WTC11 (cell line): ENCODE measurements around the gene CACNA1C. TPM values are rescaled to one million over a fixed set of nuclear protein-coding genes. Genes with fewer than 3 reads are reported as not detected.

Source experiments
- ATAC-seq: fragments of 200-7000 bp; cut with Tn5 transposase; 2 replicates; pipeline ENCODE4 v1.10.0; 2021; ENCODE audit warnings: mild to moderate bottlenecking, moderate library complexity
- CTCF ChIA-PET: fragments of 300-600 bp; sonication (Branson Sonifier 250); formaldehyde crosslinking; loops from one replicate; lab custom pipeline; 2021; ENCODE audit warnings: antibody characterized with exemption; lab: Charles Lee
- POLR2A ChIA-PET: fragments of 350-600 bp; sonication (Branson Sonifier 250); formaldehyde crosslinking; loops from one replicate; lab custom pipeline; 2021; ENCODE audit warnings: antibody characterized with exemption; lab: Charles Lee
- DNase-seq: peaks from one replicate; pipeline ENCODE4 v3.0.0; 2021; ENCODE audit warnings: low spot score
- H3K27ac Mint-ChIP-seq: 2 replicates; pipeline ENCODE4 v1.8.0; 2021; ENCODE audit warnings: mixed read lengths
- H3K27me3 Mint-ChIP-seq: 2 replicates; pipeline ENCODE4 v1.8.0; 2021; ENCODE audit warnings: low read depth, mild to moderate bottlenecking, moderate library complexity, mixed read lengths
- H3K36me3 Mint-ChIP-seq: 2 replicates; pipeline ENCODE4 v1.8.0; 2021; ENCODE audit warnings: mixed read lengths
- H3K4me1 Mint-ChIP-seq: 2 replicates; pipeline ENCODE4 v1.8.0; 2022; ENCODE audit warnings: mixed read lengths
- H3K4me3 Mint-ChIP-seq: 2 replicates; pipeline ENCODE4 v1.8.0; 2021; ENCODE audit warnings: mild to moderate bottlenecking, moderate library complexity, mixed read lengths
- H3K9me3 Mint-ChIP-seq: 2 replicates; pipeline ENCODE4 v1.8.0; 2021; ENCODE audit warnings: mixed read lengths
- CREM ChIP-seq: sonication (generic); formaldehyde crosslinking; IDR thresholded peaks from 2 replicates; pipeline ENCODE4 v1.8.1; 2022; ENCODE audit warnings: mild to moderate bottlenecking, missing genetic modification reagents, moderate library complexity
- E2F1 ChIP-seq: sonication (generic); formaldehyde crosslinking; IDR thresholded peaks from 2 replicates; pipeline ENCODE4 v1.8.0; 2022; ENCODE audit warnings: mild to moderate bottlenecking, missing genetic modification reagents
- ESRRA ChIP-seq: sonication (generic); formaldehyde crosslinking; IDR thresholded peaks from 2 replicates; pipeline ENCODE4 v1.8.1; 2022; ENCODE audit warnings: mild to moderate bottlenecking, missing genetic modification reagents, borderline replicate concordance
- FOXP1 ChIP-seq: sonication (generic); formaldehyde crosslinking; IDR thresholded peaks from 2 replicates; pipeline ENCODE4 v1.8.0; 2022; ENCODE audit warnings: missing genetic modification reagents, mild to moderate bottlenecking, moderate library complexity, borderline replicate concordance
- HMGXB4 ChIP-seq: sonication (generic); formaldehyde crosslinking; IDR thresholded peaks from 2 replicates; pipeline ENCODE4 v1.8.1; 2023; ENCODE audit warnings: mild to moderate bottlenecking, moderate library complexity, missing genetic modification reagents
- IRF2 ChIP-seq: sonication (generic); formaldehyde crosslinking; IDR thresholded peaks from 2 replicates; pipeline ENCODE4 v1.8.0; 2022; ENCODE audit warnings: low read depth, missing genetic modification reagents, borderline replicate concordance
- MXD4 ChIP-seq: fragments of 250-450 bp; sonication (Bioruptor Pico); IDR thresholded peaks from 2 replicates; pipeline ENCODE4 v1.8.0; 2021; ENCODE audit warnings: mild to moderate bottlenecking, moderate library complexity, borderline replicate concordance
- NFATC4 ChIP-seq: fragments of 250-450 bp; sonication (Bioruptor Pico); IDR thresholded peaks from 2 replicates; pipeline ENCODE4 v1.9.0; 2021; ENCODE audit warnings: mild to moderate bottlenecking
- NFYB ChIP-seq: sonication (generic); formaldehyde crosslinking; conservative IDR thresholded peaks from 2 replicates; pipeline ENCODE4 v1.8.0; 2022; ENCODE audit warnings: low read depth, missing genetic modification reagents
- NR3C1 ChIP-seq: sonication (generic); formaldehyde crosslinking; conservative IDR thresholded peaks from 2 replicates; pipeline ENCODE4 v1.8.1; 2023; ENCODE audit warnings: low read depth, mild to moderate bottlenecking, missing genetic modification reagents
- OVOL2 ChIP-seq: fragments of 250-450 bp; sonication (Bioruptor Pico); IDR thresholded peaks from 2 replicates; pipeline ENCODE4 v1.9.0; 2021; ENCODE audit warnings: mild to moderate bottlenecking, borderline replicate concordance
- SMAD3 ChIP-seq: sonication (generic); formaldehyde crosslinking; IDR thresholded peaks from 2 replicates; pipeline ENCODE4 v1.8.0; 2022; ENCODE audit warnings: missing genetic modification reagents, mild to moderate bottlenecking, borderline replicate concordance
- SMAD4 ChIP-seq: sonication (generic); formaldehyde crosslinking; IDR thresholded peaks from 2 replicates; pipeline ENCODE4 v1.8.0; 2022; ENCODE audit warnings: mild to moderate bottlenecking, missing genetic modification reagents
- SP1 ChIP-seq: sonication (generic); formaldehyde crosslinking; conservative IDR thresholded peaks from 2 replicates; pipeline ENCODE4 v1.8.1; 2022; ENCODE audit warnings: missing genetic modification reagents
- ZBTB21 ChIP-seq: sonication (generic); formaldehyde crosslinking; IDR thresholded peaks from 2 replicates; pipeline ENCODE4 v1.8.1; 2023; ENCODE audit warnings: mild to moderate bottlenecking, missing genetic modification reagents, borderline replicate concordance
- ZNF425 ChIP-seq: fragments of 250-450 bp; sonication (Bioruptor Pico); conservative IDR thresholded peaks from 2 replicates; pipeline ENCODE4 v1.9.0; 2021; ENCODE audit warnings: mild to moderate bottlenecking
- ZNF532 ChIP-seq: fragments of 250-450 bp; sonication (Bioruptor Pico); IDR thresholded peaks from 2 replicates; pipeline ENCODE4 v1.9.0; 2021; ENCODE audit warnings: mild to moderate bottlenecking, borderline replicate concordance
- total RNA-seq: library from RNA; stranded (reverse); gene quantifications from 3 replicates; pipeline ENCODE4 v1.2.3, GENCODE V29; 2021
- TF ChIP-seq, protein P1 (sequence below): sonication (generic); formaldehyde crosslinking; IDR thresholded peaks from 2 replicates; pipeline ENCODE4 v1.8.1; 2023; ENCODE audit warnings: mild to moderate bottlenecking, missing genetic modification reagents, borderline replicate concordance

CACNA1C gene
- total RNA-seq, 1 experiment from 2014 or later, result 1.7 TPM

DNA sequence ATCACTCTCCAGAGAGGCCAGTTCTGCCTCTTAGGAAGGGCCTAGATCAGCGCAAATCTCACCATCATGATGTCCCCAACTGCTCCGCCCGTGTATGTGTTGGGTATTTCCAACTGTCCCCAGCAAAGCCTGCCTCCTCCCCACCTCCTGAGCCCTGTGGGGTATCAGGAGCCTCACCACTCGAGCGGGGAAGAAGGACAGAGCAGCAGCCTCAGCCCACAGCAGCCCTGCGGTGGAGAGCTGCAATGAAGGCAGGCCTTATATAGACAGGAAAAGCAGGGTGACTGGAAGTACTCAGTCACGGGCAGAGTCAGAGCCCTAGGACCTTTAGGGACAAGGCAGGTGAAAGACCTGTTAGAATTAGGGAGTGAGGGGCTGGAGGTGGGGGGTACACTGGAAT lies 358.2 kb downstream of the CACNA1C start:
- TF ChIP-seq SMAD3 (CRISPR knock-in tag) (no peak), SP1 (CRISPR knock-in tag) (no peak), HMGXB4 (CRISPR knock-in tag) (no peak), ESRRA (CRISPR knock-in tag) (no peak), ZBTB21 (CRISPR knock-in tag) (no peak)
- TF ChIP-seq, protein P1, sequence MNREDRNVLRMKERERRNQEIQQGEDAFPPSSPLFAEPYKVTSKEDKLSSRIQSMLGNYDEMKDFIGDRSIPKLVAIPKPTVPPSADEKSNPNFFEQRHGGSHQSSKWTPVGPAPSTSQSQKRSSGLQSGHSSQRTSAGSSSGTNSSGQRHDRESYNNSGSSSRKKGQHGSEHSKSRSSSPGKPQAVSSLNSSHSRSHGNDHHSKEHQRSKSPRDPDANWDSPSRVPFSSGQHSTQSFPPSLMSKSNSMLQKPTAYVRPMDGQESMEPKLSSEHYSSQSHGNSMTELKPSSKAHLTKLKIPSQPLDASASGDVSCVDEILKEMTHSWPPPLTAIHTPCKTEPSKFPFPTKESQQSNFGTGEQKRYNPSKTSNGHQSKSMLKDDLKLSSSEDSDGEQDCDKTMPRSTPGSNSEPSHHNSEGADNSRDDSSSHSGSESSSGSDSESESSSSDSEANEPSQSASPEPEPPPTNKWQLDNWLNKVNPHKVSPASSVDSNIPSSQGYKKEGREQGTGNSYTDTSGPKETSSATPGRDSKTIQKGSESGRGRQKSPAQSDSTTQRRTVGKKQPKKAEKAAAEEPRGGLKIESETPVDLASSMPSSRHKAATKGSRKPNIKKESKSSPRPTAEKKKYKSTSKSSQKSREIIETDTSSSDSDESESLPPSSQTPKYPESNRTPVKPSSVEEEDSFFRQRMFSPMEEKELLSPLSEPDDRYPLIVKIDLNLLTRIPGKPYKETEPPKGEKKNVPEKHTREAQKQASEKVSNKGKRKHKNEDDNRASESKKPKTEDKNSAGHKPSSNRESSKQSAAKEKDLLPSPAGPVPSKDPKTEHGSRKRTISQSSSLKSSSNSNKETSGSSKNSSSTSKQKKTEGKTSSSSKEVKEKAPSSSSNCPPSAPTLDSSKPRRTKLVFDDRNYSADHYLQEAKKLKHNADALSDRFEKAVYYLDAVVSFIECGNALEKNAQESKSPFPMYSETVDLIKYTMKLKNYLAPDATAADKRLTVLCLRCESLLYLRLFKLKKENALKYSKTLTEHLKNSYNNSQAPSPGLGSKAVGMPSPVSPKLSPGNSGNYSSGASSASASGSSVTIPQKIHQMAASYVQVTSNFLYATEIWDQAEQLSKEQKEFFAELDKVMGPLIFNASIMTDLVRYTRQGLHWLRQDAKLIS (CRISPR knock-in tag), result no peak
- POLR2A ChIA-PET, result no interaction called here
- Mint-ChIP-seq H3K27ac (no peak overlapping the region), H3K9me3 (no peaks in the 10 kb centered on the region), H3K4me1 (peaks cover 24% of the 10 kb centered on the region), H3K4me3 (no peak overlapping the region), H3K27me3 (no peaks in the 10 kb centered on the region), H3K36me3 (no peaks in the 10 kb centered on the region)
- ATAC-seq (no peak), DNase-seq (no peak)
- CTCF ChIA-PET, result interaction anchor here (1.0 to 3.8 kb wide), 4 partner anchors 12 to 354 kb away, joined by 3 to 28 read pairs (median 4); no protein-coding TSS in a partner anchor

DNA sequence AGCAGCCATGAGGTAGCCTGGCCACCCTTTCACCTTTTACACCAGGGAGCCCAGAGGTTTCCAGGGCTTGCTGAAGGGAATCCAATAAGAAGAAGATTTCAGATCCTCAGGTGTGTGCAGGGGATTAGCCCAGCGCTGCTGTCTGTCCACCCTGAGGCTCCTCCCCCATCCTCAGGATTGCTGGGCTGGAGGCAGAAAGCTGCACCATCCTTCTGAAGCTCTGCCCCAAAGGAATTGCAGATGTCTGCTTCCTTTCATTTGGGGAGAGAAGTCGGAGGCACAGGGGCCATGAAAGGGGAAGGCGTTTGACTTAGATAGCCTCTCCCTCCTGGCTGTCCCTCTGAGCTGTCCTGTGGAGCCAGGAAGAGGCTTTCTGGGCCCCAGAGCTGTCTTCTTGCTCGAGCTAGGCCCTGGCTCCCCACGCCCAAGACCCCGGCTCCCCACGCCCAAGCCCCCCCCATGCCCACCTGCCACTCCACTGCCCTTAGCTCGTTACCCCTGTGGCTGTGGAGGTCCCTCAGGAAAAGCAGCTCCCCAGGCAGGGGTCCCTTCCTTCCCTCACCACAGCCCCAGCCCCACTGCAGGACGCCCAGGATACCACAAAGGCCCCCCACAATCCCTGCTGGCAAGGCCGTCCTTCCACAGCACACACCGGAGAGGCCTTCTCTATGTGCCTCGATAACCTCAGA lies 359.0 kb downstream of the CACNA1C start:
- CTCF ChIA-PET, result interaction anchor here (0.7 to 3.8 kb wide), 9 partner anchors 11 to 355 kb away, joined by 3 to 28 read pairs (median 4); no protein-coding TSS in a partner anchor
- DNase-seq (no peak), ATAC-seq (peak; percentile 72)
- no peak overlapping the region for H3K27ac Mint-ChIP-seq
- H3K9me3 Mint-ChIP-seq, result no peaks in the 10 kb centered on the region
- H3K4me1 Mint-ChIP-seq, result peaks cover 31% of the 10 kb centered on the region
- no peaks in the 10 kb centered on the region for H3K27me3 Mint-ChIP-seq
- POLR2A ChIA-PET, result interaction anchor here (0.7 kb wide), 1 partner anchor 25 kb away, joined by 3 read pairs; no protein-coding TSS in a partner anchor
- TF ChIP-seq FOXP1 (CRISPR knock-in tag) (no peak), NR3C1 (no peak), SMAD4 (CRISPR knock-in tag) (no peak), ZNF532 (CRISPR knock-in tag) (no peak)
- H3K36me3 Mint-ChIP-seq, result no peaks in the 10 kb centered on the region
- no peak overlapping the region for H3K4me3 Mint-ChIP-seq

GRCh38 chr12:2412305-2412643 lies 359.5 kb downstream of the CACNA1C start:
- Mint-ChIP-seq H3K4me1 (peaks cover 36% of the 10 kb centered on the region), H3K4me3 (no peak overlapping the region), H3K9me3 (no peaks in the 10 kb centered on the region), H3K36me3 (no peaks in the 10 kb centered on the region), H3K27ac (no peak overlapping the region), H3K27me3 (no peaks in the 10 kb centered on the region)
- no peak for DNase-seq
- ChIA-PET POLR2A (no interaction called here), CTCF (interaction anchor here (0.7 to 3.8 kb wide), 9 partner anchors 10 to 355 kb away, joined by 3 to 28 read pairs (median 4); no protein-coding TSS in a partner anchor)
- peak; percentile 61 for ATAC-seq
- TF ChIP-seq NFYB (CRISPR knock-in tag), result no peak
- TF ChIP-seq ZNF425 (CRISPR knock-in tag), result no peak
- no peak for TF ChIP-seq OVOL2 (CRISPR knock-in tag)
- TF ChIP-seq MXD4 (CRISPR knock-in tag), result no peak
- no peak for TF ChIP-seq NFATC4
- TF ChIP-seq CREM, result no peak
- no peak for TF ChIP-seq E2F1 (CRISPR knock-in tag)
- TF ChIP-seq IRF2 (CRISPR knock-in tag), result no peak
